Loucy (cell line): ENCODE data around the gene BTBD16.

Experiments used
- CTCF ChIP-seq: fragments of 200-600 bp; sonication (generic); conservative IDR thresholded peaks from 2 replicates; pipeline ENCODE4 v1.5.1; 2014; ENCODE audit warnings: mild to moderate bottlenecking, antibody characterized with exemption, low read length
- EZH2phosphoT487 ChIP-seq: fragments of 200-600 bp; IDR thresholded peaks from 2 replicates; pipeline ENCODE4 v1.6.1; 2018; ENCODE audit warnings: antibody characterized with exemption, mild to moderate bottlenecking, moderate library complexity, borderline replicate concordance

- TF ChIP-seq CTCF (no peak), EZH2phosphoT487 (no peak)
Observed at GRCh38 chr10:122233857-122234348, 37.2 kb upstream of the BTBD16 start.
